IMR-90 (cell line): ENCODE results near the gene ZNF385B.

Experiments
- CEBPB ChIP-seq: IDR thresholded peaks from 2 replicates; pipeline ENCODE4 v1.6.1; 2012; ENCODE audit warnings: low read depth, low read length, improper control_type of control experiment
- CTCF ChIP-seq: conservative IDR thresholded peaks from 2 replicates; pipeline ENCODE4 v1.5.1; 2012; ENCODE audit warnings: mild to moderate bottlenecking, low read depth, low read length, improper control_type of control experiment
- FOS ChIP-seq: fragments of 150-350 bp; IDR thresholded peaks from 2 replicates; pipeline ENCODE4 v1.6.1; 2016; ENCODE audit warnings: low read depth, low read length
- POLR2A ChIP-seq: IDR thresholded peaks from 2 replicates; pipeline ENCODE4 v1.6.1; 2012; ENCODE audit warnings: mild to moderate bottlenecking, low read depth, low read length
- RAD21 ChIP-seq: IDR thresholded peaks from 2 replicates; pipeline ENCODE4 v1.6.1; 2012; ENCODE audit warnings: low read length, improper control_type of control experiment
- RCOR1 ChIP-seq: IDR thresholded peaks from 2 replicates; pipeline ENCODE4 v1.6.1; 2012; ENCODE audit warnings: mild to moderate bottlenecking, low read length, improper control_type of control experiment; ENCODE audit not compliant: insufficient replicate concordance
- USF2 ChIP-seq: fragments of 150-350 bp; IDR thresholded peaks from 2 replicates; pipeline ENCODE4 v1.6.1; 2017; ENCODE audit warnings: mild to moderate bottlenecking, antibody characterized with exemption, low read length, low read depth

- TF ChIP-seq CTCF (no peak), RCOR1 (no peak), USF2 (no peak), POLR2A (no peak), CEBPB (no peak), FOS (no peak), RAD21 (no peak)
Measured at GRCh38 chr2:179661986-179662385, 199.4 kb downstream of the ZNF385B start.
